CD4-positive, alpha-beta T cell treated with Interleukin-17A for 1 hour (primary cell): Measurements from ENCODE around the gene WDR76.
"Not testable (repeated sequence)": the region's sequence is repeated elsewhere in the genome, so short reads cannot be mapped to it uniquely, and the experiment has no call there.

ENCODE experiments used
- DNase-seq: peaks from one replicate; pipeline ENCODE4 v3.0.0-alpha.2; 2020

The WDR76 gene

GRCh38 chr15:43824302-43825246 lies 2.2 kb upstream of the WDR76 start, which contains the start of gene MFAP1:
Gene MFAP1, minus strand, starts transcription at chr15:43824690. Its CDS starts 121 bp downstream, at chr15:43824569.
- peak; percentile 96 for DNase-seq

- not testable (repeated sequence) for DNase-seq
Observed at GRCh38 chr15:43825305-43825704, 1.5 kb upstream of the WDR76 start.

- no peak for DNase-seq
Observed at GRCh38 chr15:43826029-43826507, 734 bp upstream of the WDR76 start.

GRCh38 chr15:43828061-43828657 lies 1.4 kb downstream of the WDR76 start:
- peak; percentile 30 for DNase-seq

- not testable (repeated sequence) for DNase-seq
Observed at GRCh38 chr15:43829951-43830540, 3.2 kb downstream of the WDR76 start.

- DNase-seq, result not testable (repeated sequence)
Observed at GRCh38 chr15:43830691-43831275, 4.0 kb downstream of the WDR76 start.

- DNase-seq, result not testable (repeated sequence)
Observed at GRCh38 chr15:43831519-43832052, 4.8 kb downstream of the WDR76 start.

- DNase-seq, result not testable (repeated sequence)
Observed at GRCh38 chr15:43832485-43832884, 5.7 kb downstream of the WDR76 start.

GRCh38 chr15:43845421-43845820 lies 18.6 kb downstream of the WDR76 start:
- DNase-seq, result no peak

GRCh38 chr15:43851251-43851650 lies 24.4 kb downstream of the WDR76 start:
- no peak for DNase-seq

GRCh38 chr15:43852607-43853006 lies 25.8 kb downstream of the WDR76 start:
- DNase-seq, result no peak

GRCh38 chr15:43854801-43855200 lies 28.0 kb downstream of the WDR76 start:
- DNase-seq, result no peak

GRCh38 chr15:43859546-43859945 lies 32.7 kb downstream of the WDR76 start:
- no peak for DNase-seq

- not testable (repeated sequence) for DNase-seq
Observed at GRCh38 chr15:43866636-43867035, 39.8 kb downstream of the WDR76 start.

- no peak for DNase-seq
Observed at GRCh38 chr15:43867096-43867495, 40.3 kb downstream of the WDR76 start.

- DNase-seq, result no peak
Observed at GRCh38 chr15:43868406-43868805, 41.6 kb downstream of the WDR76 start.

- no peak for DNase-seq
Observed at GRCh38 chr15:43871835-43872234, 45.0 kb downstream of the WDR76 start.

- peak; percentile 27 for DNase-seq
Observed at GRCh38 chr15:43872416-43873020, 45.7 kb downstream of the WDR76 start.

- no peak for DNase-seq
Observed at GRCh38 chr15:43873651-43874050, 46.8 kb downstream of the WDR76 start.

- DNase-seq, result no peak
Observed at GRCh38 chr15:43876872-43877271, 50.1 kb downstream of the WDR76 start.

- no peak for DNase-seq
Observed at GRCh38 chr15:43877371-43877770, 50.6 kb downstream of the WDR76 start.

GRCh38 chr15:43878446-43878845 lies 51.6 kb downstream of the WDR76 start:
- no peak for DNase-seq
